ENCODE measurements around the gene TBC1D22A. TPM values are rescaled to one million over a fixed set of nuclear protein-coding genes. Genes with fewer than 3 reads are reported as not detected.

Gene TBC1D22A
- total RNA-seq, 1 experiment from 2014 or later, result 14.3 TPM

GRCh38 chr22:46792061-46792796 lies 29.8 kb downstream of the TBC1D22A start:
- no peak overlapping the region for H3K4me2 ChIP-seq (ENCODE audit: low read length)
- H3K4me1 ChIP-seq (ENCODE audit: insufficient read depth, low read length), result no peaks in the 10 kb centered on the region
- no peak overlapping the region for H3K27ac ChIP-seq (ENCODE audit: low read length)
- no peaks in the 10 kb centered on the region for H3K27me3 ChIP-seq (ENCODE audit: low read length)
- H3K4me3 ChIP-seq (ENCODE audit: low read length), result no peak overlapping the region
- POLR2A ChIA-PET (ENCODE audit: unreplicated experiment), result no interaction called here
- BruUV-seq (replicated peaks), result no TSS peak
- ATAC-seq (no peak), DNase-seq (no peak)
- H3K36me3 ChIP-seq (ENCODE audit: low read depth, low read length), result no peaks in the 10 kb centered on the region
- TF ChIP-seq CTCF (conservative IDR thresholded peaks at IDR 0.05; ENCODE audit: low read depth, low read length) (no peak), EZH2 (IDR thresholded peaks at IDR 0.05; ENCODE audit: low read length, unreplicated experiment) (no peak), EZH2phosphoT487 (IDR thresholded peaks at IDR 0.05; ENCODE audit: borderline replicate concordance, low read length) (no peak)
- no peaks in the 10 kb centered on the region for H3F3A ChIP-seq (ENCODE audit: low read length, unreplicated experiment)
- intact Hi-C loops (cut with micrococcal nuclease), result no loop called here
- CTCF ChIA-PET, result no interaction called here
- H3K79me2 ChIP-seq (ENCODE audit: low read length), result peaks cover 4% of the 10 kb centered on the region; the same call in 1 of the 2 replicates
- no peak overlapping the region for H2AFZ ChIP-seq (ENCODE audit: low read length)
- H3K9ac ChIP-seq (ENCODE audit: low read length), result no peak overlapping the region
- H4K20me1 ChIP-seq (ENCODE audit: low read length), result no peaks in the 10 kb centered on the region
- no peaks in the 10 kb centered on the region for H3K9me3 ChIP-seq (ENCODE audit: low read length)
- no peaks in the 10 kb centered on the region for H3K9me2 ChIP-seq (replicated peaks; ENCODE audit: low read length)

- CTCF ChIA-PET, result no interaction called here
- no peaks in the 10 kb centered on the region for H3F3A ChIP-seq (ENCODE audit: low read length, unreplicated experiment)
- no peaks in the 10 kb centered on the region for H3K79me2 ChIP-seq (ENCODE audit: low read length)
- H4K20me1 ChIP-seq (ENCODE audit: low read length), result no peaks in the 10 kb centered on the region
- H2AFZ ChIP-seq (ENCODE audit: low read length), result no peak overlapping the region
- H3K4me1 ChIP-seq (ENCODE audit: insufficient read depth, low read length), result no peaks in the 10 kb centered on the region
- no peaks in the 10 kb centered on the region for H3K27me3 ChIP-seq (ENCODE audit: low read length)
- POLR2A ChIA-PET (ENCODE audit: unreplicated experiment), result no interaction called here
- no peak for DNase-seq
- H3K9me3 ChIP-seq (ENCODE audit: low read length), result no peaks in the 10 kb centered on the region
- BruUV-seq (replicated peaks), result no TSS peak
- no peak overlapping the region for H3K4me2 ChIP-seq (ENCODE audit: low read length)
- no peak for TF ChIP-seq EZH2 (IDR thresholded peaks at IDR 0.05; ENCODE audit: low read length, unreplicated experiment)
- intact Hi-C loops (cut with micrococcal nuclease), result no loop called here
- no peaks in the 10 kb centered on the region for H3K9me2 ChIP-seq (replicated peaks; ENCODE audit: low read length)
- H3K27ac ChIP-seq (ENCODE audit: low read length), result no peak overlapping the region
- no peak overlapping the region for H3K9ac ChIP-seq (ENCODE audit: low read length)
- H3K4me3 ChIP-seq (ENCODE audit: low read length), result no peak overlapping the region
- no peak for ATAC-seq
- H3K36me3 ChIP-seq (ENCODE audit: low read depth, low read length), result no peaks in the 10 kb centered on the region
Measured at GRCh38 chr22:46792841-46793261, 30.4 kb downstream of the TBC1D22A start.

- CTCF ChIA-PET, result no interaction called here
- POLR2A ChIA-PET (ENCODE audit: unreplicated experiment), result no interaction called here
- Histone ChIP-seq H3F3A (ENCODE audit: low read length, unreplicated experiment) (no peaks in the 10 kb centered on the region), H3K9ac (ENCODE audit: low read length) (no peak overlapping the region), H3K27ac (ENCODE audit: low read length) (no peak overlapping the region), H4K20me1 (ENCODE audit: low read length) (no peaks in the 10 kb centered on the region), H3K36me3 (ENCODE audit: low read depth, low read length) (no peaks in the 10 kb centered on the region), H3K4me3 (ENCODE audit: low read length) (no peak overlapping the region), H3K4me1 (ENCODE audit: insufficient read depth, low read length) (no peaks in the 10 kb centered on the region), H2AFZ (ENCODE audit: low read length) (no peak overlapping the region), H3K9me3 (ENCODE audit: low read length) (no peaks in the 10 kb centered on the region), H3K9me2 (replicated peaks; ENCODE audit: low read length) (no peaks in the 10 kb centered on the region), H3K27me3 (ENCODE audit: low read length) (no peaks in the 10 kb centered on the region), H3K79me2 (ENCODE audit: low read length) (no peaks in the 10 kb centered on the region), H3K4me2 (ENCODE audit: low read length) (no peak overlapping the region)
- DNase-seq (no peak), ATAC-seq (no peak)
- BruUV-seq (replicated peaks), result no TSS peak
- TF ChIP-seq EZH2 (IDR thresholded peaks at IDR 0.05; ENCODE audit: low read length, unreplicated experiment), result no peak
- TF ChIP-seq CTCF (conservative IDR thresholded peaks at IDR 0.05; ENCODE audit: low read depth, low read length), result no peak
- TF ChIP-seq EZH2phosphoT487 (IDR thresholded peaks at IDR 0.05; ENCODE audit: borderline replicate concordance, low read length), result no peak
- intact Hi-C loops (cut with micrococcal nuclease), result no loop called here
Measured at GRCh38 chr22:46793497-46793896, 31.0 kb downstream of the TBC1D22A start.

All from PC-3 (cell line).